BE2C (cell line): ENCODE data around the gene MLANA.

Experiments
- DNase-seq: peaks from one replicate; pipeline ENCODE4 v3.0.0-alpha.2; 2020
- H3K27me3 ChIP-seq: fragments of 250-450 bp; sonication (Bioruptor Pico); 2 replicates; pipeline ENCODE4 v1.5.1; 2020; ENCODE audit warnings: mild to moderate bottlenecking
- H3K36me3 ChIP-seq: fragments of 250-450 bp; sonication (Bioruptor Pico); 2 replicates; pipeline ENCODE4 v1.5.1; 2020; ENCODE audit warnings: mild to moderate bottlenecking
- H3K4me1 ChIP-seq: fragments of 250-450 bp; sonication (Bioruptor Pico); 2 replicates; pipeline ENCODE4 v1.5.1; 2020
- H3K4me3 ChIP-seq: 2 replicates; pipeline ENCODE4 v1.5.1; 2011; ENCODE audit warnings: low read depth, low read length
- H3K9me3 ChIP-seq: fragments of 250-450 bp; sonication (Bioruptor Pico); 2 replicates; pipeline ENCODE4 v1.5.1; 2020
- TF ChIP-seq, protein P1 (sequence below): IDR thresholded peaks from 2 replicates; pipeline ENCODE4 v1.5.1; 2012; ENCODE audit warnings: mild to moderate bottlenecking, low read depth, low read length

Gene MLANA

GRCh38 chr9:5871785-5872184 is 18.9 kb upstream of the MLANA start:
- no peak overlapping the region for H3K4me3 ChIP-seq
- no peaks in the 10 kb centered on the region for H3K36me3 ChIP-seq
- TF ChIP-seq, protein P1, sequence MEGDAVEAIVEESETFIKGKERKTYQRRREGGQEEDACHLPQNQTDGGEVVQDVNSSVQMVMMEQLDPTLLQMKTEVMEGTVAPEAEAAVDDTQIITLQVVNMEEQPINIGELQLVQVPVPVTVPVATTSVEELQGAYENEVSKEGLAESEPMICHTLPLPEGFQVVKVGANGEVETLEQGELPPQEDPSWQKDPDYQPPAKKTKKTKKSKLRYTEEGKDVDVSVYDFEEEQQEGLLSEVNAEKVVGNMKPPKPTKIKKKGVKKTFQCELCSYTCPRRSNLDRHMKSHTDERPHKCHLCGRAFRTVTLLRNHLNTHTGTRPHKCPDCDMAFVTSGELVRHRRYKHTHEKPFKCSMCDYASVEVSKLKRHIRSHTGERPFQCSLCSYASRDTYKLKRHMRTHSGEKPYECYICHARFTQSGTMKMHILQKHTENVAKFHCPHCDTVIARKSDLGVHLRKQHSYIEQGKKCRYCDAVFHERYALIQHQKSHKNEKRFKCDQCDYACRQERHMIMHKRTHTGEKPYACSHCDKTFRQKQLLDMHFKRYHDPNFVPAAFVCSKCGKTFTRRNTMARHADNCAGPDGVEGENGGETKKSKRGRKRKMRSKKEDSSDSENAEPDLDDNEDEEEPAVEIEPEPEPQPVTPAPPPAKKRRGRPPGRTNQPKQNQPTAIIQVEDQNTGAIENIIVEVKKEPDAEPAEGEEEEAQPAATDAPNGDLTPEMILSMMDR: no peak
- peaks cover 3% of the 10 kb centered on the region; the same call in 1 of the 2 replicates for H3K4me1 ChIP-seq
- no peaks in the 10 kb centered on the region; the same call in 1 of the 2 replicates for H3K9me3 ChIP-seq
- no peak for DNase-seq
- H3K27me3 ChIP-seq: no peaks in the 10 kb centered on the region

DNA sequence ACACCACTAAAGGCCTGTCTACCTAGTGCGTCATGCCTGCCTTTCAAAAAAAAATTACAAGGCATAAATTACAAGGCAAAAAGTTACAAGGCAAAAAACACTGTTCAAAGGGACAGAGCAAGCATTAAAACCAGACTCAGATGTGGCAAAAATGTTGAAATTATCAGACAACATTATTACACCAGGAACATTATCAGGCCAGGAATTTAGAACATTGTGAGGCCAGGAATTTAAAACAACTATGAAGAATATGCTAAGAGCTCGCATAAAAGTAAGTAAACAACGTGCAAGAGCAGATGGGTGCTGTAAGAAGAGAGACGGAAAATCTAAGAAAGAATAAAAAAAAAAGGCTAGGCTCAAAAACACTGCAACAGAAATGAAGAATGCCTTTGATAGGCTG is 18.2 kb upstream of the MLANA start:
- Histone ChIP-seq H3K4me1 (peaks cover 3% of the 10 kb centered on the region; the same call in 1 of the 2 replicates), H3K27me3 (no peaks in the 10 kb centered on the region), H3K9me3 (no peaks in the 10 kb centered on the region; the same call in 1 of the 2 replicates), H3K4me3 (no peak overlapping the region), H3K36me3 (no peaks in the 10 kb centered on the region)
- TF ChIP-seq, protein P1: no peak
- no peak for DNase-seq

- no peaks in the 10 kb centered on the region; the same call in 1 of the 2 replicates for H3K9me3 ChIP-seq
- peaks cover 3% of the 10 kb centered on the region; the same call in 1 of the 2 replicates for H3K4me1 ChIP-seq
- DNase-seq: no peak
- H3K4me3 ChIP-seq: no peak overlapping the region
- H3K36me3 ChIP-seq: no peaks in the 10 kb centered on the region
- TF ChIP-seq, protein P1: no peak
- H3K27me3 ChIP-seq: no peaks in the 10 kb centered on the region
These were observed 17.2 kb upstream of the MLANA start for GRCh38 chr9:5873439-5873838.

- TF ChIP-seq, protein P1: no peak
- no peak overlapping the region for H3K4me3 ChIP-seq
- DNase-seq: no peak
- H3K27me3 ChIP-seq: no peaks in the 10 kb centered on the region
- no peaks in the 10 kb centered on the region; the same call in 1 of the 2 replicates for H3K9me3 ChIP-seq
- H3K36me3 ChIP-seq: no peaks in the 10 kb centered on the region
- peaks cover 3% of the 10 kb centered on the region for H3K4me1 ChIP-seq
These were observed 16.6 kb upstream of the MLANA start for GRCh38 chr9:5874048-5874447.

DNA sequence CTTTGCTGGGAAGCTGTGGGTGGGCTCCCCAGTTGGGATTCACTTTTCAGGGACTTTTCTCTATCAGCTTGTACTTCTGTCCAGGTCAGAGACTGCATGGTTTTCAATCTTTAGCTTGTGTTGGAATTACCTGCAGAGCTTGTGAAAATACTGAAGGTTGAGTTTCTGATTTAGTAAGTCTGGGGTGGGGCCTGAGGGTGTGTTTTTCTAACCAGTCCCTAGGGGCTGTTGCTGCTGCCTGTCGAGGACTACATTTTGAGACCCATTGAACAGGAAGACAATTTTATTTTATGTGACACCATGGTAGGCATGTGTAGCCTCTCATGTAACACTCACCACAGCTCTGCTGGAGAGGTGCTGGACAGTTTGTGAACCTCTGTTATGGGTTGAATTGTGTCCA is 14.7 kb upstream of the MLANA start:
- H3K9me3 ChIP-seq: no peaks in the 10 kb centered on the region; the same call in 1 of the 2 replicates
- no peaks in the 10 kb centered on the region for H3K36me3 ChIP-seq
- DNase-seq: no peak
- H3K4me1 ChIP-seq: peaks cover 5% of the 10 kb centered on the region
- no peaks in the 10 kb centered on the region for H3K27me3 ChIP-seq
- TF ChIP-seq, protein P1: no peak
- H3K4me3 ChIP-seq: no peak overlapping the region

- no peaks in the 10 kb centered on the region for H3K36me3 ChIP-seq
- H3K4me1 ChIP-seq: peaks cover 5% of the 10 kb centered on the region
- TF ChIP-seq, protein P1: no peak
- H3K4me3 ChIP-seq: no peak overlapping the region
- no peak for DNase-seq
- no peaks in the 10 kb centered on the region for H3K27me3 ChIP-seq
- no peaks in the 10 kb centered on the region; the same call in 1 of the 2 replicates for H3K9me3 ChIP-seq
These were observed 14.0 kb upstream of the MLANA start for GRCh38 chr9:5876711-5877110.
